HG02610 (cell line): ENCODE measurements around the gene FPR2.
"Not testable (repeated sequence)": the region's sequence is repeated elsewhere in the genome, so short reads cannot be mapped to it uniquely, and the experiment has no call there.

Experiments used
- ATAC-seq: cut with Tn5 transposase; IDR thresholded peaks from one replicate; pipeline ENCODE4 v1.9.1; 2021; ENCODE audit warnings: mild to moderate bottlenecking, moderate library complexity; ENCODE audit not compliant: unreplicated experiment

The FPR2 gene

GRCh38 chr19:51739466-51740213, 21.3 kb upstream of the FPR2 start:
- ATAC-seq: no peak

- ATAC-seq: no peak
Observed at GRCh38 chr19:51740356-51740755, 20.6 kb upstream of the FPR2 start.

GRCh38 chr19:51742789-51743188, 18.2 kb upstream of the FPR2 start:
- no peak for ATAC-seq

GRCh38 chr19:51743405-51743804, 17.6 kb upstream of the FPR2 start:
- no peak for ATAC-seq

GRCh38 chr19:51746731-51747130, 14.2 kb upstream of the FPR2 start:
- no peak for ATAC-seq

- no peak for ATAC-seq
Observed at GRCh38 chr19:51749979-51750378, 11.0 kb upstream of the FPR2 start.

- ATAC-seq: no peak
Observed at GRCh38 chr19:51750400-51751094, 10.4 kb upstream of the FPR2 start.

- no peak for ATAC-seq
Observed at GRCh38 chr19:51751655-51752054, 9.3 kb upstream of the FPR2 start, which contains the start of gene FPR1. Gene FPR1, minus strand, starts transcription at chr19:51751878. Its CDS starts 4,884 bp downstream, at chr19:51746994.

- ATAC-seq: no peak
Observed at GRCh38 chr19:51754109-51754508, 6.9 kb upstream of the FPR2 start.

GRCh38 chr19:51754770-51755169, 6.2 kb upstream of the FPR2 start:
- ATAC-seq: no peak

GRCh38 chr19:51755571-51755970, 5.4 kb upstream of the FPR2 start:
- ATAC-seq: no peak

GRCh38 chr19:51761696-51762095, 716 bp downstream of the FPR2 start:
- no peak for ATAC-seq

- ATAC-seq: no peak
Observed at GRCh38 chr19:51765086-51765485, 4.1 kb downstream of the FPR2 start.

GRCh38 chr19:51766461-51766860, 5.5 kb downstream of the FPR2 start:
- ATAC-seq: no peak

GRCh38 chr19:51771376-51772130, 10.6 kb downstream of the FPR2 start:
- ATAC-seq: no peak

GRCh38 chr19:51772977-51773376, 12.0 kb downstream of the FPR2 start:
- ATAC-seq: no peak

GRCh38 chr19:51776561-51776960, 15.6 kb downstream of the FPR2 start:
- ATAC-seq: not testable (repeated sequence)

GRCh38 chr19:51777570-51778462, 16.8 kb downstream of the FPR2 start:
- ATAC-seq: no peak

GRCh38 chr19:51779181-51779580, 18.2 kb downstream of the FPR2 start:
- no peak for ATAC-seq

GRCh38 chr19:51779703-51780102, 18.7 kb downstream of the FPR2 start:
- ATAC-seq: no peak

- no peak for ATAC-seq
Observed at GRCh38 chr19:51780270-51780669, 19.3 kb downstream of the FPR2 start.
